Hematopoietic multipotent progenitor cell treated with erythropoietin and hydrocortisone succinate and interleukin-3 and kit ligand, for 8 days (in vitro differentiated cells): ENCODE data around the gene MYL9.

Source experiments
- DNase-seq: peaks from one replicate; pipeline ENCODE4 v3.0.0-alpha.2; 2015

MYL9 gene

GRCh38 chr20:36527331-36528125, 13.8 kb upstream of the MYL9 start:
- no peak for DNase-seq

GRCh38 chr20:36528176-36528874, 13.0 kb upstream of the MYL9 start:
- no peak for DNase-seq

- DNase-seq: no peak
Measured at GRCh38 chr20:36528875-36529417, 12.4 kb upstream of the MYL9 start.

- no peak for DNase-seq
Measured at GRCh38 chr20:36532388-36532787, 8.9 kb upstream of the MYL9 start.

- DNase-seq: no peak
Measured at GRCh38 chr20:36532822-36533221, 8.5 kb upstream of the MYL9 start.

- DNase-seq: no peak
Measured at GRCh38 chr20:36538026-36538722, 3.1 kb upstream of the MYL9 start.

- DNase-seq: no peak
Measured at GRCh38 chr20:36540551-36541211, 638 bp upstream of the MYL9 start.

GRCh38 chr20:36541768-36542488, 609 bp downstream of the MYL9 start:
- no peak for DNase-seq

- no peak for DNase-seq
Measured at GRCh38 chr20:36542516-36543183, 1.3 kb downstream of the MYL9 start.

GRCh38 chr20:36543184-36544133, 2.1 kb downstream of the MYL9 start:
- no peak for DNase-seq

- no peak for DNase-seq
Measured at GRCh38 chr20:36544134-36545018, 3.1 kb downstream of the MYL9 start.

- DNase-seq: no peak
Measured at GRCh38 chr20:36546111-36546736, 4.9 kb downstream of the MYL9 start.

- no peak for DNase-seq
Measured at GRCh38 chr20:36547186-36548005, 6.1 kb downstream of the MYL9 start.

GRCh38 chr20:36548006-36548315, 6.6 kb downstream of the MYL9 start:
- DNase-seq: no peak

- no peak for DNase-seq
Measured at GRCh38 chr20:36548704-36549627, 7.6 kb downstream of the MYL9 start.

- no peak for DNase-seq
Measured at GRCh38 chr20:36549628-36549941, 8.3 kb downstream of the MYL9 start.
